Effector memory CD8-positive, alpha-beta T cell (primary cell): ENCODE results near the gene NFATC2.
A peak's percentile ranks its signal among the peaks of the same experiment; 100 is the strongest.

Source experiments
- ATAC-seq: fragments of 150-1000 bp; cut with Tn5 transposase; replicated peaks from 2 replicates; pipeline ENCODE4 v1.10.0; 2021; ENCODE audit warnings: mild to moderate bottlenecking, moderate library complexity
- DNase-seq, 3 experiments: peaks; one replicate each; pipeline ENCODE4 v3.0.0; 2021
- H3K27ac Mint-ChIP-seq, 2 donors: one replicate each; pipeline ENCODE4 v1.8.0; 2022; ENCODE audit warnings: mild to moderate bottlenecking in 2 of 2, mixed read lengths in 2 of 2, moderate library complexity in 2 of 2
- H3K27me3 Mint-ChIP-seq, 2 donors: one replicate each; pipeline ENCODE4 v1.8.0; 2022; ENCODE audit warnings: mixed read lengths in 2 of 2
- H3K36me3 Mint-ChIP-seq: one replicate; pipeline ENCODE4 v1.8.0; 2022; ENCODE audit warnings: mild to moderate bottlenecking, moderate library complexity, mixed read lengths; ENCODE audit not compliant: insufficient read depth
- H3K4me1 Mint-ChIP-seq, 2 donors: one replicate each; pipeline ENCODE4 v1.8.0; 2022; ENCODE audit warnings: low read depth in 2 of 2, mixed read lengths in 2 of 2
- H3K4me3 Mint-ChIP-seq, 2 donors: one replicate each; pipeline ENCODE4 v1.8.0; 2022; ENCODE audit warnings: mild to moderate bottlenecking in 2 of 2, mixed read lengths in 2 of 2, moderate library complexity in 2 of 2
- H3K9me3 Mint-ChIP-seq, 2 donors: one replicate each; pipeline ENCODE4 v1.8.0; 2022; ENCODE audit warnings: mixed read lengths in 2 of 2

The NFATC2 gene

GRCh38 chr20:51447097-51447764, 95.3 kb downstream of the NFATC2 start:
- Mint-ChIP-seq H3K36me3 (peaks cover 55% of the 10 kb centered on the region), H3K27me3 (no peaks in the 10 kb centered on the region), H3K4me1 (peaks cover 36 to 64% of the 10 kb centered on the region in 2 donors), H3K9me3 (no peaks in the 10 kb centered on the region), H3K4me3 (no peak overlapping the region), H3K27ac (peak overlapping the region in 1 of 2 donors; percentile 89)
- no peak for DNase-seq
- ATAC-seq: no peak

- ATAC-seq (no peak), DNase-seq (no peak)
- Mint-ChIP-seq H3K4me1 (peaks cover 35 to 61% of the 10 kb centered on the region in 2 donors), H3K36me3 (peaks cover 56% of the 10 kb centered on the region), H3K27me3 (no peaks in the 10 kb centered on the region), H3K9me3 (no peaks in the 10 kb centered on the region), H3K4me3 (no peak overlapping the region), H3K27ac (peak overlapping the region; percentile 68 to 89)
These were observed 95.9 kb downstream of the NFATC2 start for GRCh38 chr20:51446656-51447055.

- H3K9me3 Mint-ChIP-seq: no peaks in the 10 kb centered on the region
- no peak overlapping the region for H3K4me3 Mint-ChIP-seq
- ATAC-seq: no peak
- no peaks in the 10 kb centered on the region for H3K27me3 Mint-ChIP-seq
- DNase-seq: no peak
- peak overlapping the region; percentile 68 to 89 for H3K27ac Mint-ChIP-seq
- H3K36me3 Mint-ChIP-seq: peaks cover 56% of the 10 kb centered on the region
- peaks cover 32 to 58% of the 10 kb centered on the region in 2 donors for H3K4me1 Mint-ChIP-seq
These were observed 96.3 kb downstream of the NFATC2 start for GRCh38 chr20:51446230-51446629.

- Mint-ChIP-seq H3K9me3 (no peaks in the 10 kb centered on the region), H3K27me3 (no peaks in the 10 kb centered on the region), H3K4me1 (peaks cover 36 to 60% of the 10 kb centered on the region in 2 donors), H3K4me3 (peak overlapping the region in 1 of 2 donors; percentile 65), H3K27ac (peak overlapping the region; percentile 89 to 94), H3K36me3 (peaks cover 59% of the 10 kb centered on the region)
- DNase-seq: no peak
- ATAC-seq: no peak
These were observed 96.9 kb downstream of the NFATC2 start for GRCh38 chr20:51445591-51445990.

- H3K4me1 Mint-ChIP-seq: peaks cover 35 to 60% of the 10 kb centered on the region in 2 donors
- H3K9me3 Mint-ChIP-seq: no peaks in the 10 kb centered on the region
- H3K27me3 Mint-ChIP-seq: no peaks in the 10 kb centered on the region
- peaks cover 60% of the 10 kb centered on the region for H3K36me3 Mint-ChIP-seq
- H3K4me3 Mint-ChIP-seq: peak overlapping the region in 1 of 2 donors; percentile 65
- peak overlapping the region; percentile 89 to 94 for H3K27ac Mint-ChIP-seq
- ATAC-seq: no peak
- no peak for DNase-seq
These were observed 97.5 kb downstream of the NFATC2 start for GRCh38 chr20:51444922-51445438.

GRCh38 chr20:51444467-51444866, 98.1 kb downstream of the NFATC2 start:
- no peak for DNase-seq
- H3K27me3 Mint-ChIP-seq: no peaks in the 10 kb centered on the region
- peak overlapping the region in 1 of 2 donors; percentile 65 for H3K4me3 Mint-ChIP-seq
- H3K36me3 Mint-ChIP-seq: peaks cover 60% of the 10 kb centered on the region
- H3K4me1 Mint-ChIP-seq: peaks cover 37 to 62% of the 10 kb centered on the region in 2 donors
- H3K9me3 Mint-ChIP-seq: no peaks in the 10 kb centered on the region
- peak overlapping the region; percentile 89 to 94 for H3K27ac Mint-ChIP-seq
- ATAC-seq: no peak

GRCh38 chr20:51442602-51443001, 99.9 kb downstream of the NFATC2 start:
- ATAC-seq: no peak
- peak overlapping the region; percentile 89 to 94 for H3K27ac Mint-ChIP-seq
- H3K4me1 Mint-ChIP-seq: peaks cover 51 to 71% of the 10 kb centered on the region in 2 donors

GRCh38 chr20:51440589-51440988, 101.9 kb downstream of the NFATC2 start:
- peaks cover 44% of the 10 kb centered on the region for H3K36me3 Mint-ChIP-seq
- ATAC-seq: peak; percentile 56
- H3K9me3 Mint-ChIP-seq: no peaks in the 10 kb centered on the region
- peaks cover 52 to 67% of the 10 kb centered on the region in 2 donors for H3K4me1 Mint-ChIP-seq
- H3K27me3 Mint-ChIP-seq: no peaks in the 10 kb centered on the region
- DNase-seq: no peak
- peak overlapping the region; percentile 84 to 88 for H3K27ac Mint-ChIP-seq
- H3K4me3 Mint-ChIP-seq: peak overlapping the region; percentile 29 to 44

More at GRCh38 chr20:51442602-51443001, 99.9 kb downstream of the NFATC2 start:
- H3K27me3 Mint-ChIP-seq: no peaks in the 10 kb centered on the region
- no peak for DNase-seq
- H3K4me3 Mint-ChIP-seq: no peak overlapping the region
- peaks cover 46% of the 10 kb centered on the region for H3K36me3 Mint-ChIP-seq
- no peaks in the 10 kb centered on the region for H3K9me3 Mint-ChIP-seq

GRCh38 chr20:51439160-51439689, 103.3 kb downstream of the NFATC2 start:
- no peaks in the 10 kb centered on the region for H3K27me3 Mint-ChIP-seq
- H3K27ac Mint-ChIP-seq: peak overlapping the region; percentile 84 to 88
- peak overlapping the region in 1 of 2 donors; percentile 65 for H3K4me3 Mint-ChIP-seq
- DNase-seq (no peak), ATAC-seq (no peak)
- H3K36me3 Mint-ChIP-seq: peaks cover 56% of the 10 kb centered on the region
- H3K9me3 Mint-ChIP-seq: no peaks in the 10 kb centered on the region
- H3K4me1 Mint-ChIP-seq: peaks cover 39 to 59% of the 10 kb centered on the region in 2 donors

GRCh38 chr20:51438136-51438535, 104.4 kb downstream of the NFATC2 start:
- no peaks in the 10 kb centered on the region for H3K9me3 Mint-ChIP-seq
- H3K27me3 Mint-ChIP-seq: no peaks in the 10 kb centered on the region
- peak overlapping the region in 1 of 2 donors; percentile 65 for H3K4me3 Mint-ChIP-seq
- peak overlapping the region; percentile 75 to 84 for H3K27ac Mint-ChIP-seq
- peaks cover 37 to 53% of the 10 kb centered on the region in 2 donors for H3K4me1 Mint-ChIP-seq
- no peak for DNase-seq
- no peak for ATAC-seq
- H3K36me3 Mint-ChIP-seq: peaks cover 52% of the 10 kb centered on the region

- peaks cover 39 to 56% of the 10 kb centered on the region in 2 donors for H3K4me1 Mint-ChIP-seq
- DNase-seq (no peak), ATAC-seq (no peak)
- no peaks in the 10 kb centered on the region for H3K27me3 Mint-ChIP-seq
- H3K36me3 Mint-ChIP-seq: peaks cover 57% of the 10 kb centered on the region
- peak overlapping the region in 1 of 2 donors; percentile 65 for H3K4me3 Mint-ChIP-seq
- peak overlapping the region; percentile 75 to 84 for H3K27ac Mint-ChIP-seq
- no peaks in the 10 kb centered on the region for H3K9me3 Mint-ChIP-seq
These were observed 105.2 kb downstream of the NFATC2 start for GRCh38 chr20:51437182-51437924.

- H3K27ac Mint-ChIP-seq: peak overlapping the region; percentile 30 to 49
- ATAC-seq (no peak), DNase-seq (no peak)
- H3K27me3 Mint-ChIP-seq: no peaks in the 10 kb centered on the region
- H3K36me3 Mint-ChIP-seq: peaks cover 52% of the 10 kb centered on the region
- H3K4me1 Mint-ChIP-seq: peaks cover 50 to 65% of the 10 kb centered on the region in 2 donors
- no peak overlapping the region for H3K4me3 Mint-ChIP-seq
- H3K9me3 Mint-ChIP-seq: no peaks in the 10 kb centered on the region
These were observed 107.8 kb downstream of the NFATC2 start for GRCh38 chr20:51434580-51435247.

- peak overlapping the region; percentile 49 to 61 for H3K27ac Mint-ChIP-seq
- peaks cover 48 to 65% of the 10 kb centered on the region in 2 donors for H3K4me1 Mint-ChIP-seq
- ATAC-seq (no peak), DNase-seq (no peak)
- H3K4me3 Mint-ChIP-seq: no peak overlapping the region
- peaks cover 59% of the 10 kb centered on the region for H3K36me3 Mint-ChIP-seq
- no peaks in the 10 kb centered on the region for H3K27me3 Mint-ChIP-seq
- H3K9me3 Mint-ChIP-seq: no peaks in the 10 kb centered on the region
These were observed 108.5 kb downstream of the NFATC2 start for GRCh38 chr20:51434026-51434425.
